Measurements from ENCODE around the gene RNU1-3.
A peak's percentile ranks its signal among the peaks of the same experiment; 100 is the strongest.
"Not testable (repeated sequence)": the region's sequence is repeated elsewhere in the genome, so short reads cannot be mapped to it uniquely, and the experiment has no call there.

RNU1-3 gene

GRCh38 chr1:16623812-16624719, 42.7 kb downstream of the RNU1-3 start:
- peaks cover 18% of the 10 kb centered on the region for H3K36me3 Mint-ChIP-seq
- DNase-seq (ENCODE audit: low spot score in 2 of 2): peak in 1 of 2 donors; percentile 60
- peaks cover 15% of the 10 kb centered on the region for H3K4me1 Mint-ChIP-seq
- not testable (repeated sequence) for H3K27ac Mint-ChIP-seq, H3K9me3 Mint-ChIP-seq, H3K4me3 Mint-ChIP-seq
- peak; percentile 1 for ATAC-seq

- not testable (repeated sequence) for H3K4me1 Mint-ChIP-seq; DNase-seq (ENCODE audit: low spot score in 2 of 2); H3K4me3 Mint-ChIP-seq; ATAC-seq; H3K9me3 Mint-ChIP-seq; H3K27ac Mint-ChIP-seq
- H3K36me3 Mint-ChIP-seq: peaks cover 11% of the 10 kb centered on the region
These were observed 43.4 kb downstream of the RNU1-3 start for GRCh38 chr1:16623337-16623736.

- not testable (repeated sequence) for H3K27ac Mint-ChIP-seq; ATAC-seq; H3K36me3 Mint-ChIP-seq; DNase-seq (ENCODE audit: low spot score in 2 of 2); H3K9me3 Mint-ChIP-seq; H3K4me3 Mint-ChIP-seq; H3K4me1 Mint-ChIP-seq
These were observed 45.0 kb downstream of the RNU1-3 start for GRCh38 chr1:16621681-16622315.

GRCh38 chr1:16621300-16621658, 45.5 kb downstream of the RNU1-3 start:
- Mint-ChIP-seq H3K4me3 (no peak overlapping the region), H3K4me1 (peaks cover 6% of the 10 kb centered on the region), H3K27ac (no peak overlapping the region), H3K9me3 (no peaks in the 10 kb centered on the region), H3K36me3 (no peaks in the 10 kb centered on the region)
- no peak for ATAC-seq
- DNase-seq (ENCODE audit: low spot score in 2 of 2): no peak

GRCh38 chr1:16619803-16620501, 46.8 kb downstream of the RNU1-3 start:
- not testable (repeated sequence) for H3K36me3 Mint-ChIP-seq, ATAC-seq, H3K27ac Mint-ChIP-seq, H3K4me3 Mint-ChIP-seq, H3K9me3 Mint-ChIP-seq, H3K4me1 Mint-ChIP-seq
- peak in 1 of 2 donors; percentile 54 for DNase-seq (ENCODE audit: low spot score in 2 of 2)

GRCh38 chr1:16618719-16619118, 48.0 kb downstream of the RNU1-3 start:
- ATAC-seq (no peak), DNase-seq (ENCODE audit: low spot score in 2 of 2) (peak in 1 of 2 donors; percentile 51)
- H3K4me1 Mint-ChIP-seq: no peaks in the 10 kb centered on the region
- no peaks in the 10 kb centered on the region for H3K9me3 Mint-ChIP-seq
- H3K4me3 Mint-ChIP-seq: no peak overlapping the region
- no peak overlapping the region for H3K27ac Mint-ChIP-seq
- no peaks in the 10 kb centered on the region for H3K36me3 Mint-ChIP-seq

GRCh38 chr1:16617778-16618580, 48.8 kb downstream of the RNU1-3 start:
- ATAC-seq (no peak), DNase-seq (ENCODE audit: low spot score in 2 of 2) (peak in 1 of 2 donors; percentile 40)
- Mint-ChIP-seq H3K9me3 (no peaks in the 10 kb centered on the region), H3K4me3 (no peak overlapping the region), H3K4me1 (no peaks in the 10 kb centered on the region), H3K36me3 (no peaks in the 10 kb centered on the region), H3K27ac (no peak overlapping the region)

GRCh38 chr1:16617114-16617631, 49.6 kb downstream of the RNU1-3 start:
- ATAC-seq: no peak
- no peak overlapping the region for H3K27ac Mint-ChIP-seq

More at GRCh38 chr1:16617114-16617631, 49.6 kb downstream of the RNU1-3 start:
- Mint-ChIP-seq H3K4me3 (no peak overlapping the region), H3K4me1 (no peaks in the 10 kb centered on the region), H3K36me3 (no peaks in the 10 kb centered on the region), H3K9me3 (no peaks in the 10 kb centered on the region)
- peak in 1 of 2 donors; percentile 57 for DNase-seq (ENCODE audit: low spot score in 2 of 2)
